Activated CD4-positive, alpha-beta T cell treated with anti-CD3 and anti-CD28 coated beads, Interleukin-2, Interleukin-6, amounts not matched to agents 100 ng/mL and 50 ng/mL, durations not matched to agents 16 hours and 8 hours (primary cell): ENCODE measurements around the gene METTL9.
"Not testable (repeated sequence)": the region's sequence is repeated elsewhere in the genome, so short reads cannot be mapped to it uniquely, and the experiment has no call there.

Experiments
- DNase-seq: peaks from one replicate; pipeline ENCODE4 v3.0.0-alpha.2; 2020

Gene METTL9

DNA sequence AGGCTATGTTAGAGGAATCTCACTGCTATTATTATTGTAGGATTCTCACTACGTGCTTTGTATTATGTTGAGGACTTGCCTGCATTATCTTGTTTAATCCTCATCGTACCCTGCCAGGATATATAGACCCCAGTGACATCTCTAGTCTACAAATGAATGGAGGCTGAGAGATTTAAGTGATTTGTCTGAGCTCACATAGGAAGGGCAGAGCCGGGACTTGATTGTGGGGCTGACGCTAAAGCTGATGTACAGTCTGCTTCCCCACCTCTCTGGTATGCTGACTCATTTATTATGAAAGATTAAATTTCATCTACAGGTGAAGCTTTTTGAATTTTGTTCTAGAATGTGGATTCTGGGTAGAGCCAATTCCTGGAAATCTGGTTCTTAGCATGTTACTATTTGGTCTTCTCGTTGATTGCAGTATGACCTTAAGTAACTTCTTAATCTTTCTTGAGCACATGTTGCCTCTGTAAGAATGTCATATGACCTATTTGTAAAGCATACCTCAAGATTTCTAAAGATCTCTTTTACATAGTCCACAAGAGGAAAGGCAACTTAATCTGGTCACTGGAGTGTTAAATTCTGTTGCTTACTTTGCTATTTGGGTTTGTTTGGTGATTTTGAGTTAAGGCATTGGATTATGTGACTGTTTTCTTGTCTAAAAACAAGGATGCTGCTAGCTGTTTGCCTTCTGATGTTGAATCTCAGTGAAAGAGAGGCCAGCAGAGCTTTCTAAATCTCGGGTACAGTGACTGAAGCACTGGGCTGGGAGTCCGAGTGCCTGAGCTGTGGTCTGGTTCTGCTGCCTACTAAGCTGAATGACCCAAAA lies 12.4 kb downstream of the METTL9 start:
- peak; percentile 18 for DNase-seq

DNA sequence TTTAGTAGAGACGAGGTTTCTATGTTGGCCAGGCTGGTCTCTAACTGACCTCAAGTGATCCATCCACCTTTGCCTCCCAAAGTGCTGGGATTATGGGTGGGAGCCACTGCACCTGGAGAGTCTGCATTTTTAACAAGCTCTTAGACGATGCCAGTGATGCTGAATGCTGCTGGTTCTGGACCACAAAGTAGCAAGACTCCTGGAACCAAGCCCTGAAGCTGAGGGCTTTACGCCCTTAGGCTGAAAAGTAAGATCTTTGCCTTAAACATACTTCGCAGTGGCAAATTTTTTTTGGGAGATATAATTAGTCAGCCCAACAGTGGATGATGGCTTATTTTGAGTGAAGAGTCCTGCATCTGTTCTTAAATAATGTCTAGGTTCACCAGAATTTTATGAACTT lies 14.0 kb downstream of the METTL9 start:
- DNase-seq = no peak

DNA sequence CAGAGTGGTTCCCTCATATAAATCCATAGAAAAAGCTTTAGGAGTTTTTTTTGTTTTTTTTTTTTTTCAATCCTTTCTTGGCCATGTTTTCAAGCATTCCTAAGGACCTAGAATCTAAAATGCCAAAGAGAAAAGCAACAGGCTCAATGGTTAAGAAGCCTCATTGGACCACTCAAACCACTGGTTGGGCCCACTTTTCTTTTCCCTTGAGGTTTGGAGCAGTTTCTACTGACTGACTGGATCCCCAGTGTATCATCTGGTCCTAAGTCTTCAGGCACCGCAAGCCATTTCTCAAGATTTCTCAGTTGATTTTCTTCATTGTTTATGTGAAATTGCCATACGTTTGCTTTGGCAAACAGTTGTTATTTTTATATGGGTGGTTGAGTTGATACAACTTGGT lies 14.4 kb downstream of the METTL9 start:
- no peak for DNase-seq

DNA sequence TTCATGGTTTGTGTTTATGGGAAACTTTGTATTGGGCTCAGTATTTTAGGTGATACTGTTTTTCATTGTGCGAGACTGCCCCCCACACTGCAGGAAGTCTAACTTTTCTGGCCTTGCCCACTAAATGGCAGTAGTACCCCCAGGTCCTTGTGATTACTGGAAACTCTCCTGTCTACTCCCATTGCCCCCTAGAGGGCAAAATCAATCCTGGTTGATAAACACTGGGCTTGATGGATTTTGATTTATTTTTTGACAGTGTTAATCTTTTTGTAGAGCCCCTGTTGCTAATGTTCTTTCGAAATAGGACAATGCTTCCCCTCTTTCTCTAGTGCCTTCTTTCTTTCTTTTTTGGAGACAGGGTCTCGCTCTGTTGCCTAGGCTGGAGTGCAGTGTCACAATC lies 15.5 kb downstream of the METTL9 start:
- no peak for DNase-seq

DNA sequence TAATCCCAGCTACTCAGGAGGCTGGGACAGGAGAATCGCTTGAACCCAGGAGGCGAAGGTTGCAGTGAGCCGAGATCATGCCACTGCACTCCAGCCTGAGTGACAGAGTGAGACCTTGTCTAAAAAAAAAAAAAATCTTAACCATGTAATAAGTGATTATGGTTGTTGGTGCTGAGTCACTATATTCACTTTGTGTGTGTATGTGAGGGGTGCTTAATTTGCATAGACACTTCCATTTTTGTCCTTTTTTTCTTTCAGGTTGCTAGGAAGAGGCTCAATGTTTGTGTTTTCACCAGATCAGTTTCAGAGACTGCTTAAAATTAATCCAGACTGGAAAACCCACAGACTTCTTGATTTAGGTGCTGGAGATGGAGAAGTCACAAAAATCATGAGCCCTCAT lies 18.2 kb downstream of the METTL9 start:
- DNase-seq = no peak

DNA sequence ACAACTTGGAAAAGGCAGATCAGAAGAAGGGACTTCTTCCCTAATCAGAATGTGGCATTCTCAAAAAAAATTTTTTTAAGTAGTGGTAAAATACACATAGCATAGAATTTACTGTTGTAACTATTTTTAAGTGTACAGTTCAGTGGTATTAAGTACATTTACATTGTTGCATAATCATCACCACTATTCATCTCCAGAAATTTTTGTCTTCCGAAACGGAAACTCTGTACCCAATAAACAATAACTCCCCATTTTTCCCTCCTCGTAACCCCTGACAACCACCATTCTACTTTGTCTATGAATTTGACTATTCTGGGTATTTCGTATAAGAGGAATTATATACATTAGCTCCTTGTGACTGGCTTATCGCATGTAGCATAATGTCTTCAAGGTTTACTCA lies 18.9 kb downstream of the METTL9 start:
- no peak for DNase-seq

DNA sequence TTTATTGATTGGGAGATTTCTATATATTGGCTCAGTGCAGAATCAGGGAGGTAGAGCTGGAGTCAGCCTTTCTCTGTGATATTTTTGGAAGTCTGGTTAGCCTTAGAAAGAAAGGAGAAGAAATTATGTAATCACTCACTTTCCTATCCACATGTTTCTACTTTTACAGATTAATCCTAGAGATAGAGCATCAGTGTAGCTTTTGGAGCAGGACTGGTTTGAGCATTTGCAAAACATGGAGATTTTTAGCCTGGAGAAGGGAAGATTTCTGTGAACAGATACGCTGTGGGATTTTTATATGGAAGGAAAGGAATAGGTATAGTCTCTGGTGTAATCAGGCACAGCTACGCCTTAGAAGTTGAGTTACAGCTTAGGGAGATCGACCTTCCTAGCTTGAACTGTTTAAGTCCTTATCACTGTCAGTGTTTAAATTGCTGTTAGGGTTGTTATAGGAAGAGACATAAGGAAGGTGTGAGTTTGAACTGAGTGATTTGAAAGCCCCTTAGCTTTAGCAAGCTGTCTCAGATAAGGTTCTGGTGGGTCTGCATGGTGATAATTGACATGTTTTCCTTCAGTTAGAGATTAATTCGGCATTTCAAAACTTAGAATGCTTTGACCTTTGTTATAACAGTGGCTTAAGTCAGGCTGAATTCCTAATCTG lies 20.5 kb downstream of the METTL9 start:
- DNase-seq = no peak

DNA sequence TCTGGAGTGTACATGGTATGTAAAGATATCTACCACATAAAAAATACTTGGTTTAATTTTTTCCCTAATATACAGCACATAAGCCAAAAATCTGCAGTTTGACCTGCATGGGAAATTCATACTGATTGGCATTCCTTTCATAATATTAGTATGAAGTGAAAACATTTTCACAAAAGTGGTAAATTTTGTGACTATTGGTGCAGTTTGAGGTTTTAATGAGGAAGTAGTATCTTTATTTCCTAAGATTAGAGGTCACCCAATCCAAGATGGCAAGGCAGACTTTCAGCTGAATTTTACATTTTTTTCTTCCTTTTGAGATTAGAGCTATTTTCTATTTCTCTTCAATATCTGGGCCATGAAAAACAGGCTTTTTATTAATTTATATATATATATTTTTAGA lies 21.2 kb downstream of the METTL9 start:
- no peak for DNase-seq

DNA sequence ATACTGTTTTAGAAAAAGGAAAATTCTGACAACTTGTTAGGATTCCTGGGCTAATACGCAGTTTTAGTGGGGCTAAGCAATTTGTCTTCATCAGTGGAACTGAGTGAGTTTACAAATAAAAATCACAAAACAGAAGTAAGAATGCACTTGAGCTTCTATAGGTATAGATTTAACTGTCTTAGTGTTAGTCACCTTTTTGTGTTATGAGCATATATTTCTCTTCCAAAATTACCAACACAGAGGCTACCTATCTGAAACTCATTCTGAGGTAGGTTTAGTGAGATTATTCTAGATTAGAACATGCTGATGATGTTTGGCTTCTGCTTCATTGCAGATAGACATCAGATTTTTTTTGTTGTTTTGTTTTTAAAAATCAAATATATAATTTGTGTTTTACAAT lies 23.2 kb downstream of the METTL9 start:
- no peak for DNase-seq

DNA sequence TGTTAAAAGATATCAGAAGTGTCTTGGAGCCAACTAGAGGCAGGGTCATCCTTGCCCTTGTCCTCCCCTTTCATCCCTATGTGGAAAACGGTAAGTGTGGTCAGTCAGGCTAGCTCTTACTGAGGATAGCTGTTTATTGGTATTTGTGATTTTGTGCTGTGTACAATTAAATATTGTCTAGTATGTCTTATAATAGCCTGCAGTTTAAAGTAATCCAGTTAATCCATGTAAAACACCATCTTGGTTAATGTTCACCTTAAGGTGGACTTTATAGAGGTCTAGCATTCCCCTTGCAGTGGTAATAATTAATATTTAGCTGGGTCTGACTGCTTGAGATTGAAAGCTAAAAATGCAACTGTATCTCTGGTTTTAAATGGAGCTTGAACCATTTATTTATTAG lies 25.6 kb downstream of the METTL9 start:
- DNase-seq = no peak

DNA sequence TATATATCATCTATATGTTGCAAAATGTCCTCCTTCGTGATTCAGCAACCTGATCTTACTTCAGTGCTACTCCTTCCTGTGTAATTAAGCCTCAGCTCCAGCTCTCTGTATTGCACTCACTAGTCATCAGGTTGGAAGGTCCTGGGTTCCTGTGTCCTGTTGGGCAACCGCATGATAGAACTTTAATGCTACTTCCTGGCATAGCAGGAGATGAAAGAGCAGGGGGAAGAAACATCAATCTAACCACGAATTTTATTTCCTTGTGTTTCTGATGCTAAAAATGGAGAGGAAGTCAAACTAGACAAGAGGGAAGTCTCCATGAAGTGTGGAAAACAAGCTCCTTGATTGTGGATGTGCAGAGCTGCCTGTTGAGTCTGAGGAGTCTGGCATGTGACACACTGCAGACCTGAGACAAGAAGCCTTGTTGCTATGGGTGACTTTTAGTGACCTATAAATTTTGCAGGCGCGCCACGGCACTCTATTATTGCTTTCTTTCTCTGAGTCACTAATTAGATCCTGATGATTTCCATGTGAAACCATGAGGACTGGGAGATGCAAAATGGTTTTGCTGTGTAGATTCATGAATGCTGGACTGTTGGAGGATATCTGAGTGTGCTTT lies 27.4 kb downstream of the METTL9 start:
- peak; percentile 62 for DNase-seq

DNA sequence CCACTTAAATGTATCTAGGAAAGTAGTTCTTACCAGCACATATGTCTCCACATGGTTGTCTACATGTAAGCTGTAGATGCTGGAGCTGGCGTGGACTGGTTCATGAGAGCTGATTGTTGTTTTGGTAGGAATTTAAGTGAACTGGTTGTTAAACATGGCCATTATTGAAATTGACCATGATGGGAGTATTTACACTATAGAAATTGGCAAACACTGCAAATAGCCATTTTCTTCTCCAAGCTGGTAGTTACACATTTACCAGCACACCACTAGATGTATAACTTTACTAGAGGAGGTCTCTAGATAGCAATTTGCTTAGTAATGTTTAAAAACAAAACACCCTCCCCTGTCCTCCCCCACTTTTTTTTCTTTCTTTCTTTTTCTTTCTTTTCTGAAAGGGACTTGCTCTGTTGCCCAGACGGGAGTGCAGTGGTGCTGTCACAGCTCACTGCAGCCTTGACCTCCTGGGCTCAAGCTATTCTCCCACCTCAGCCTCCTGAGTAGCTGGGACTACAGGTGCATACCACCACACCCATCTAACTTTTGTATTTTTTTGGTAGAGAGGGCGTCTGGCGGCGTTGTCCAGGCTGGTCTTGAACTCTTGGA lies 28.8 kb downstream of the METTL9 start:
- no peak for DNase-seq

DNA sequence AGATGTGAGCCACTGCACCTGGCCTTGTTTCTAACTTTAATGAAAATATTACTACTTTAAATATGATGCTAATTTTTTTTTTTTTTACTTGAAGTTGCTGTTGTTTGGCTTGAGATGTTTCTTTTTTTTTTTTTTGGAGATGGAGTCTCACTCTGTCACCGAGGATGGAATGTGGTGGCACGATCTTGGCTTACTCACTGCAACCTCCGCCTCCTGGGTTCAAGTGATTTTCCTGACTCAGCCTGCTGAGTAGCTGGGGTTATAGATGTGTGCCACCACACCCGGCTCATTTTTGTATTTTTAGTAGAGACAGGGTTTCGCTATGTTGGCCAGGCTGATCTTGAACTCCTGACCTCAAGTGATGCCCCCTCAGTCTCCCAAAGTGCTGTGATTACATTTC lies 29.4 kb downstream of the METTL9 start:
- DNase-seq = no peak

DNA sequence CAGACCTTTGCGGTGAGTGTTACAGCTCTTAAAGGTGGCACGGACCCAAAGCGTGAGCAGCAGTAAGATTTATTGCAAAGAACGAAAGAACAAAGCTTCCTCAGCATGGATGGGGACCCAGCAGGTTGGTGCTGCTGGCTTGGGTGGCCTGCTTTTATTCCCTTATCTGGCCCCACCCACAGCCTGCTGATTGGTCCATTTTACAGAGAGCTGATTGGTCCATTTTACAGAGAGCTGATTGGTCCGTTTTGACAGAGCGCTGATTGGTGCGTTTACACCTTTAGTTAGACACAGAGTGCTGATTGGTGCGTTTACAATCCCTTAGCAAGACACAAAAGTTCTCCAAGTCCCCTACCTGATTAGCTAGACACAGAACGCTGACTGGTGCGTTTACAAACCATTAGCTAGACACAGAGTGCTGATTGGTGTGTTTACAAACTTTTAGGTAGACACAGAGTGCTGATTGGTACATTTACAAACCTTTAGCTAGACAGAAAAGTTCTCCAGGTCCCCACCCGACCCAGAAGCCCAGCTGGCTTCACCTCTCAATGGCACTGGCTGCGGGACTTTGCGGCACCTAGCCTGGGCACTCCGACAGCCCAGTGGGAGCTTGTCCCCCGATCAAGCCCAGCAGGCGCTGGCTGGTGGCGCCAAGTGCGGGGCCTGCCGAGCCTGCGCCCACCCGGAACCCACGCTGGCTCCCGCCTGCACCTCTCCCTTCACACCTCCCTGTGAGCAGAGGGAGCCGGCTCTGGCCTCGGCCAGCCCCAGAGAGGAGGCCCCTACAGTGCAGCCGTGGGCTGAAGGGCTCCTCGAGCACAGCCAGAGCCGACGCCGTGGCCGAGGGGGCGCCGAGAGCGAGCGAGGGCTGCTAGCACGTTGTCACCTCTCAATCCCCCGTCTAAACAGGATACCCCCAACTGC lies 30.5 kb downstream of the METTL9 start:
- not testable (repeated sequence) for DNase-seq

DNA sequence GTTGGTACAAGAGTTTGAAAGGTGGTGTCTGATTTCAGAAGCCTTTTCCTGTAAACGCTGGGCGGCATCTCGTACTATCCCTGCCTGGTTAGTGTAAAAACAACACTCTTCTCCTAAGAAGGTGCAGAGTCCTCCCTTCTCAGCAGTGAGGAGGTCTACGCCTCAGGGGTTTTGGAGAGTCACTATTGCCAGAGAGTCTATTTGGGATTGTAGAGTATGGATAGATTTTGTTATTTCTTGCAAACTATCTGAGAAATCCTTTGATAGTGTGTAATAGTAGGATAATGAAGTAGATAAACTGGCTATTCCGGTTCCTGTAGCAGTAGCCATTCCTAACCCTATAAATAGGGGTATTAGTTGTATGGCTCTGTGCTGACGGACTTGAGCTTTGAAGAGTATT lies 31.5 kb downstream of the METTL9 start:
- DNase-seq = not testable (repeated sequence)

DNA sequence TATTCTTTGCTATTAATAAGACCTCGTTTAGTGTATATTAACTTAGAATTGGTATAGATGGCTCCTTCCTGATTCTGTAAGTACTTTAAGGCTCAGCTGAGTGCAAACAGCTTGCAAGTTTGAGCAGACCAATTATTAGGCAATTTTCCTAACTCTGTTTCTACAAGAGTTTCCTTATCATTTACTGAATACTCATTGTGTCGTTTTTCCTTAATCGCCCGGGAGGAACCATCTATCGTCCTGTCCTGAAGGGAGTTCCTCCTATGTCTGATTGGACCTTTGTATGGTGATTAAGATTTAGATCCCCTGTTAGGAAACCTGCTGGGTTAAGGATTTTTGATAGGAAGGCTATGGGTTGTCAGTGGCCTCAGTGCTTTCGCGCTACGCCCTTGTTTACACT lies 32.0 kb downstream of the METTL9 start:
- not testable (repeated sequence) for DNase-seq

DNA sequence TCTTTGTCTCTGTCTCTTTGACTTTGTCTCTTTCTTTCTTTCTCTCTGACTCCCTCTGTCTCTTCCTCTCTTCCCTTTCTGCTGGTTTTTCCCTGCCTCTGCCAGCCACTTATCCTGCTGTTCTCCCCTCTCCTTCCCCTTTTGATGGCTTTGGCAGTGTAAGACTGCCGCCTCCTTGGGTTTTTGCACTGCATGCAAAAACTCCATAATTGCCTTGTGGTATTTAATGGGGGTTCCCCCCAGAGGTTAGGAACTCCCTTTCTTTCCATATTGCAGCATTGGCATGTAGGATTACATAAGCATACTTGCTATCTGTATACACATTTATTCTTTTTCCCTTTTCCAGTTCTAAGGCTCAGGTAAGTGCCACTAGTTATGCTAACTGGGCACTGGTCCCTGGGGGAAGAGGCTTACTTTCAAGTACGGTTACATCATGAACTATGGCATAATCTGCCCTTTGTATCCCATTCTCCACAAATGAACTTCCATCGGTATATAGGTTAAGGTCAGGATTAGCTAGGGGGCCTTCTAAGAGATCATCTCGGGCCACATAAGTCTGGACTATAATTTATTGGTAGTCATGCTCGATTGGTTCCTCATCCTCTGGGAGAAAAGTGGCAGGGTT lies 32.7 kb downstream of the METTL9 start:
- not testable (repeated sequence) for DNase-seq

DNA sequence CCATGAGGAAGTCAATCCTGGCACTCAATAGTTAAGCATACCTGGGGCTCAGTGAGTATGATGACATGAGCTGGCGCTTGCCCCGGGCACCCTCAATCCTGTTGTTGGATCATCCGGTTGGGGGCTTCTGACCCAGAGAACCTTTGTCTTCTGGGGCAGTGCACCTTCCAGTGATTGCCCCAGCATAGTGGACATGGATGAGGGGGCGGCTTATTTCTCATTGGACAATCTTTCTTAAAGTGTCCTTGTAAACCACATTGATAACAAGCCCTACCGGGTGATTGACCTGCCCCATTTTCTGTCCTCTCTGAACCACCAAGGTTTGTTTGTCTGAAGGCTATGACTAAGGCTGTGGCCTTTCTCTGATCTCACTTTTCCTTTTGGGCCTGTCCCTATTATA lies 34.8 kb downstream of the METTL9 start:
- no peak for DNase-seq

DNA sequence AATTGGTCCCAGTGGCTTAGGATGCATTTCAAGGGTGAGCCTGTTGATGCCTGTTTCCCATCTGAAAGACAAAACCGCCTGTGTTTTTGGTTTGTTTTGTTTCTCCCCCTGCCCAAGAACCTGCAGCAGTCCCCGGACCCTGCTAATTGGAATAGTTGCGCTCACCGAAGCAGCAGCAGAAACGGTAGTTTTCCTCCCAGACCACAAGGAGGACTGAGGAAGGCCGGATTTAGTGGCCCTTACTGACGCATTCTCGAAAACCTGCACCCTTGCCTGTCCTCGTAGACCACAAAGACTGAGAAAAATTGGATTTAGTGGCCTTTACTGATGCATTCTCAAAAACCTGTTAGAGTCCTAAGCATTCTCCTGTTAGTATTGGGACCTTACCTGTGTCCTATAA lies 36.3 kb downstream of the METTL9 start:
- DNase-seq = not testable (repeated sequence)

DNA sequence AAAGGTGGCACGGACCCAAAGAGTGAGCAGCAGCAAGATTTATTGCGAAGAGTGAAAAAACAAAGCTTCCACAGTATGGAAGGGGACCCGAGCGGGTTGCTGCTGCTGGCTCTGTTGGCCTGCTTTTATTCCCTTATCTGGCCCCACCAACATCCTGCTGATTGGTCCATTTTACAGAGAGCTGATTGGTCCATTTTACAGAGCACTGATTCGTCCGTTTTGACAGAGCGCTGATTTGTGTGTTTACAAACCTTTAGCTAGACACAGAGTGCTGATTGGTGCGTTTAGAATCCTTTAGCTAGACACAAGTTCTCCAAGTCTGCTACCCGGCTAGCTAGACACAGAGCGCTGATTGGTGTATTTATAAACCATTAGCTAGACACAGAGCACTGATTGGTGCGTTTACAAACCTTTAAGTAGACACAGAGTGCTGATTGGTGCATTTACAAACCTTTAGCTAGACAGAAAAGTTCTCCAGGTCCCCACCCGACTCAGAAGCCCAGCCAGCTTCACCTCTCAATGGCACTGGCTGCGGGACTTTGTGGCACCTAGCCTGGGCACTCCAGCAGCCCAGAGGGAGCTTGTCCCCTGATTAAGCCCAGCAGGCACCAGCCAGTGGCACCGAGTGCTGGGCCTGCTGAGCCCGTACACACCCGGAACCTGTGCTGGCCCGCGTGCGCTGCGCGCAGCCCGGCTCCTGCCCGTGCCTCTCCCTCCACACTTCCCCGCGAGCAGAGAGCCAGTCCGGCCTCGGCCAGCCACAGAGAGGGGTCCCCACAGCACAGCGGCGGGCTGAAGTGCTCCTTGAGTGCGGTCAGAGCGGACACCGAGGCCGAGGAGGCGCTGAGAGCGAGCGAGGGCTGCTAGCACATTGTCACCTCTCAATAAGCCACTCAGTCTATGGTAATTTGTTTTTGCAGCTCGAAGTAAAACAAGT lies 37.9 kb downstream of the METTL9 start:
- no peak for DNase-seq

DNA sequence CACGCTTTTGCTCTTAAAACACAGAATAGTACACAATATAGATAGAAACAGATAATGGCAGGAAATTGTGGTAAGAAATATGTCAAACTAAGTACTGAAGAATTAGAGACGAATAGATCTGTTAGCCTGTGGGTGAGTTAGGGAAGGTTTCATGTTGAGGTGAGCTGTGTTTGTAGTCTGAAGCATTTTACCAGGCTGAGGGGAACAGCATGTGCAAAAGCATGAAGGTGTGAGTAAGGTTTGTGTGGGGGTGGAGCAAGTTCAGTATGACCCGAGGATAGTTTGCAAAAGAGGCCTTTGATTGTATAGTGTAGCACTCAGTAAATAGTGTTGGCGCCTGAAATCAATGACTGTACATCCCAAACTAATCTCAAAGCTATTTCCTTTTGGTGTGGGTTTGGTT lies 39.2 kb downstream of the METTL9 start:
- DNase-seq = peak; percentile 59
